Breast epithelium (tissue), 3 donors: ENCODE results near the gene PELI2.

Experiments
- POLR2A ChIP-seq: fragments of 450-650 bp; IDR thresholded peaks from one replicate; pipeline ENCODE4 v1.6.1; 2016; ENCODE audit warnings: antibody characterized with exemption, mild to moderate bottlenecking, moderate library complexity
- TF ChIP-seq, protein P1 (sequence below), 3 donors: fragments of 450-650 bp; IDR thresholded peaks; one replicate each; pipeline ENCODE4 v1.5.1; 2016 to 2017; ENCODE audit warnings: antibody characterized with exemption in 3 of 3, mild to moderate bottlenecking in 3 of 3, moderate library complexity in 3 of 3

DNA sequence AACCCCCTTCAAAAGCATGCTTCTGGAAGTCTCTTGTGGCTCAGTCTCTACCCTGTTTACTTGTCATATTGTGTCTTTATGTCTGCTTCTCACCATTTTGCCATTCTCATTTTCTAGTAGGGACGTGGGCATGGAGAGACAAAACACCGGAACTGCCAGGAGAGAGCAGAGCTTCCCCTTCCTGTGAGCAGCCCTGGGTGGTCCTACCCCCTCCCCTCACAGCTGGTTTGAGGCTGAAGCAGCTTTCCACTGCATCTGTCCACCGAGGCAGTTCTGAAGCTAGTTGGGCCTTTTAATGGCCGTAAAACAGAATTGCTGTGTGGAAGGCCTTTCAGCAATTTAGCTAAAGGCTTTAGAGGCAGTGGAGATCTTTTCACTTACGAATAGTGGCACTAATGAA lies 77.0 kb downstream of the PELI2 start:
- no peak for TF ChIP-seq POLR2A
- TF ChIP-seq, protein P1, sequence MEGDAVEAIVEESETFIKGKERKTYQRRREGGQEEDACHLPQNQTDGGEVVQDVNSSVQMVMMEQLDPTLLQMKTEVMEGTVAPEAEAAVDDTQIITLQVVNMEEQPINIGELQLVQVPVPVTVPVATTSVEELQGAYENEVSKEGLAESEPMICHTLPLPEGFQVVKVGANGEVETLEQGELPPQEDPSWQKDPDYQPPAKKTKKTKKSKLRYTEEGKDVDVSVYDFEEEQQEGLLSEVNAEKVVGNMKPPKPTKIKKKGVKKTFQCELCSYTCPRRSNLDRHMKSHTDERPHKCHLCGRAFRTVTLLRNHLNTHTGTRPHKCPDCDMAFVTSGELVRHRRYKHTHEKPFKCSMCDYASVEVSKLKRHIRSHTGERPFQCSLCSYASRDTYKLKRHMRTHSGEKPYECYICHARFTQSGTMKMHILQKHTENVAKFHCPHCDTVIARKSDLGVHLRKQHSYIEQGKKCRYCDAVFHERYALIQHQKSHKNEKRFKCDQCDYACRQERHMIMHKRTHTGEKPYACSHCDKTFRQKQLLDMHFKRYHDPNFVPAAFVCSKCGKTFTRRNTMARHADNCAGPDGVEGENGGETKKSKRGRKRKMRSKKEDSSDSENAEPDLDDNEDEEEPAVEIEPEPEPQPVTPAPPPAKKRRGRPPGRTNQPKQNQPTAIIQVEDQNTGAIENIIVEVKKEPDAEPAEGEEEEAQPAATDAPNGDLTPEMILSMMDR (IDR thresholded peaks at IDR 0.05), result no peak
